GM21786 (cell line): ENCODE results near the gene MYO1D.
"Not testable (repeated sequence)": the region's sequence is repeated elsewhere in the genome, so short reads cannot be mapped to it uniquely, and the experiment has no call there.

Experiments
- ATAC-seq: cut with Tn5 transposase; IDR thresholded peaks from one replicate; pipeline ENCODE4 v1.9.1; 2021; ENCODE audit not compliant: unreplicated experiment

MYO1D gene

GRCh38 chr17:32481193-32481592 lies 395.7 kb downstream of the MYO1D start:
- no peak for ATAC-seq

GRCh38 chr17:32479074-32479617 lies 397.8 kb downstream of the MYO1D start:
- no peak for ATAC-seq

- ATAC-seq, result no peak
Measured at GRCh38 chr17:32477220-32477619, 399.7 kb downstream of the MYO1D start.

- no peak for ATAC-seq
Measured at GRCh38 chr17:32475258-32475657, 401.7 kb downstream of the MYO1D start.

GRCh38 chr17:32471652-32472051 lies 405.3 kb downstream of the MYO1D start:
- no peak for ATAC-seq

GRCh38 chr17:32470405-32471167 lies 406.3 kb downstream of the MYO1D start:
- no peak for ATAC-seq

- ATAC-seq, result no peak
Measured at GRCh38 chr17:32467949-32468348, 409.0 kb downstream of the MYO1D start.

- no peak for ATAC-seq
Measured at GRCh38 chr17:32464374-32464773, 412.6 kb downstream of the MYO1D start.

GRCh38 chr17:32463304-32463703 lies 413.6 kb downstream of the MYO1D start:
- ATAC-seq, result no peak

- no peak for ATAC-seq
Measured at GRCh38 chr17:32461853-32462617, 414.9 kb downstream of the MYO1D start.

- ATAC-seq, result no peak
Measured at GRCh38 chr17:32461498-32461852, 415.4 kb downstream of the MYO1D start.

- ATAC-seq, result no peak
Measured at GRCh38 chr17:32460054-32460453, 416.9 kb downstream of the MYO1D start.

- ATAC-seq, result no peak
Measured at GRCh38 chr17:32458371-32458770, 418.6 kb downstream of the MYO1D start.

GRCh38 chr17:32453370-32453769 lies 423.6 kb downstream of the MYO1D start:
- no peak for ATAC-seq

GRCh38 chr17:32452281-32452680 lies 424.6 kb downstream of the MYO1D start:
- ATAC-seq, result no peak

- no peak for ATAC-seq
Measured at GRCh38 chr17:32451879-32452278, 425.0 kb downstream of the MYO1D start.

GRCh38 chr17:32450379-32450778 lies 426.5 kb downstream of the MYO1D start:
- not testable (repeated sequence) for ATAC-seq

GRCh38 chr17:32449963-32450362 lies 427.0 kb downstream of the MYO1D start:
- ATAC-seq, result no peak

GRCh38 chr17:32446949-32447348 lies 430.0 kb downstream of the MYO1D start:
- no peak for ATAC-seq

GRCh38 chr17:32445971-32446370 lies 431.0 kb downstream of the MYO1D start:
- no peak for ATAC-seq

- ATAC-seq, result no peak
Measured at GRCh38 chr17:32445497-32445896, 431.4 kb downstream of the MYO1D start.

- peak; percentile 15 for ATAC-seq
Measured at GRCh38 chr17:32445074-32445415, 431.9 kb downstream of the MYO1D start.
